Muscle layer of colon (tissue), 2 donors: ENCODE measurements around the gene OR12D1.
"Not testable (repeated sequence)": the region's sequence is repeated elsewhere in the genome, so short reads cannot be mapped to it uniquely, and the experiment has no call there.

Experiments
- H3K27ac ChIP-seq: one replicate; pipeline ENCODE4 v1.7.0; 2013; ENCODE audit warnings: low read depth, mild to moderate bottlenecking, low read length, moderate library complexity
- H3K27me3 ChIP-seq, 2 donors: one replicate each; pipeline ENCODE4 v1.7.0; 2013; ENCODE audit warnings: low read length in 2 of 2, mild to moderate bottlenecking in 2 of 2; ENCODE audit not compliant: insufficient read depth in 2 of 2, control insufficient read depth in 1 of 2
- H3K36me3 ChIP-seq: one replicate; pipeline ENCODE4 v1.7.0; 2013; ENCODE audit warnings: mild to moderate bottlenecking, low read length; ENCODE audit not compliant: insufficient read depth
- H3K4me1 ChIP-seq: one replicate; pipeline ENCODE4 v1.7.0; 2013; ENCODE audit warnings: mild to moderate bottlenecking, low read length; ENCODE audit not compliant: insufficient read depth
- H3K4me3 ChIP-seq, 2 donors: one replicate each; pipeline ENCODE4 v1.7.0; 2013; ENCODE audit warnings: low read length in 2 of 2, low read depth in 1 of 2, mild to moderate bottlenecking in 1 of 2, moderate library complexity in 1 of 2
- H3K9ac ChIP-seq: one replicate; pipeline ENCODE4 v1.7.0; 2013; ENCODE audit warnings: low read length
- H3K9me3 ChIP-seq: one replicate; pipeline ENCODE4 v1.7.0; 2013; ENCODE audit warnings: mild to moderate bottlenecking, low read length
- donor health status: abdominal sarcoma.
- donor health status: Adenocarcinoma of cecum.

OR12D1 gene

DNA sequence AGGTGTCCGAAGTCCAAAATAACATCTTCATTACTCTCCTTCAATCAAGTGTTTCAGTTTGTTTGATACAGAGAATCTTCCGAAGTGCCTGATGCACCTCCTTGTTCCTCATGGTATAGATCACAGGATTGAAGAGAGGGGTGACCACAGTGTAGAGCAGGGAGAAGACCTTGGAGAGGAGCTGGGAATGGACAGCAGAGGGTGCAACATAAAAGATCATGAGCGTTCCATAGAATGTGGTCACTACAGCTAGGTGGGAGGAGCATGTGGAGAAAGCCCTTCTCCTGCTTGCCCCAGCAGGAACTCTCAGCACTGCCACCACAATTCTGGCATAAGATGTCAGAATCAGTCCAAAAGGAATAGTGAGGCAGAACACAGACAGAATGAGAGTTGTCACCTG is 11.9 kb downstream of the OR12D1 start:
- H3K36me3 ChIP-seq, result no peaks in the 10 kb centered on the region
- H3K27me3 ChIP-seq, result no peaks in the 10 kb centered on the region
- no peak overlapping the region for H3K27ac ChIP-seq
- no peak overlapping the region for H3K4me3 ChIP-seq
- no peak overlapping the region for H3K9ac ChIP-seq
- H3K4me1 ChIP-seq, result no peaks in the 10 kb centered on the region
- H3K9me3 ChIP-seq, result no peaks in the 10 kb centered on the region

DNA sequence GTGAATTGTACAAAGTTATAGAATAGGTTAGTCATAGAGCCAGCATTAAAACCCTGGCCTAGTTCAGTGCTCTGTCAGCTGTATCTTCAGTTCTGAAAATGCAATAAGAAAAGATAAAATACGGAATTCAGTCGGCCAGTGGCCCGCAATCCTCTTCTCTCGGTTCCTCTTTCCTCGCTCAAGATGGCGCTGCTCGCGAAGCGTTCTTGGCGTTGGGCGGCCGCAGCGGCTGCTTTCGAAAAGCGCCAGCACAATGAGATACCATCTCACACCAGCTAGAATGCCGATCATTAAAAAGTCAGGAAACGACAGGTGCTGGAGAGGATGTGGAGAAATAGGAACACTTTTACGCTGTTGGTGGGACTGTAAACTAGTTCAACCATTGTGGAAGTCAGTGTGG is 22.0 kb downstream of the OR12D1 start:
- not testable (repeated sequence) for H3K4me1 ChIP-seq, H3K9me3 ChIP-seq, H3K27me3 ChIP-seq, H3K4me3 ChIP-seq, H3K27ac ChIP-seq, H3K36me3 ChIP-seq, H3K9ac ChIP-seq

DNA sequence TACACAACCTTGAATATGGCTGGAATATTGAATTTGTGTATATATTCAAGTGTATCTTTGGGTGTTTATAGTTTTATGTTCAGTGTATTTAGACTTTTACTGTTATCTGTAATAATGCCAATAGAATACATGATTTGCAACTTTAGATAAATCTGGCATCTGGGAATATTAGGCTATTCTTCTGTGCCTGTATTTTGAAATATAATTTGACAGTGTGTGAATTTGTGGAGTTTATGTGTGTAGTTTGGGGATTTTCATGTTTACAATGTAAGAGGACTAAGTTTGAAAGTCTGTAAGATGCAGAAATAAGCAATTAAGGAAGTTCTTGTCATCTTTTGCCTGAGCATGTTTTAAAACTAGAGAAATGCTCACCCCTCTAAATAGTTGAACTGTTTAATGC is 24.3 kb downstream of the OR12D1 start, which contains the start of gene OR10C1:
OR10C1 (plus strand) TSS at position 301 of the 400 bp plus-strand sequence. CDS start 710 bp downstream, outside the sequence.
- Histone ChIP-seq H3K4me3 (no peak within 1 kb of the TSS), H3K27ac (no peak within 1 kb of the TSS), H3K9me3 (no peaks in the 10 kb centered on the region), H3K4me1 (no peaks in the 10 kb centered on the region), H3K9ac (no peak within 1 kb of the TSS), H3K27me3 (no peaks in the 10 kb centered on the region), H3K36me3 (no peaks in the 10 kb centered on the region)

DNA sequence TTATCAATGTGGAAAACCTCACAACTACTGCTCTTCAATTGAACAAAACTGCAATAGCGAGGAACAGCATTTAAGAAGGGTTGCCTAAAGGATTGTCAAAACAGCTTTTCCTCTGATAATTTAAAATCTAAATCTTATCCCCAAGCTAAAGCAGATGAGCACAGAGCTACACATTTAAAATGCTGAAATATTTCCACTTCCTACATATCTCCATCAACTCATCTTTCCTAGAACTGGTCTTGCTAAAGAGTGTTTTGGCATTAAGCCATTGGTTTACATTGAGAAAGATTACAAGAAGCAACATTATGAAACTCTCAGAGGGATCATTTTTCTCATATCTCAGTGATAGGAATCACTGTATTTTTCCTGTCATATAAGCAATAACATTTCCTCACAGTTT is 28.0 kb downstream of the OR12D1 start:
- Histone ChIP-seq H3K27ac (no peak overlapping the region), H3K27me3 (no peaks in the 10 kb centered on the region), H3K9ac (no peak overlapping the region), H3K4me3 (no peak overlapping the region), H3K9me3 (no peaks in the 10 kb centered on the region), H3K36me3 (no peaks in the 10 kb centered on the region), H3K4me1 (no peaks in the 10 kb centered on the region)

DNA sequence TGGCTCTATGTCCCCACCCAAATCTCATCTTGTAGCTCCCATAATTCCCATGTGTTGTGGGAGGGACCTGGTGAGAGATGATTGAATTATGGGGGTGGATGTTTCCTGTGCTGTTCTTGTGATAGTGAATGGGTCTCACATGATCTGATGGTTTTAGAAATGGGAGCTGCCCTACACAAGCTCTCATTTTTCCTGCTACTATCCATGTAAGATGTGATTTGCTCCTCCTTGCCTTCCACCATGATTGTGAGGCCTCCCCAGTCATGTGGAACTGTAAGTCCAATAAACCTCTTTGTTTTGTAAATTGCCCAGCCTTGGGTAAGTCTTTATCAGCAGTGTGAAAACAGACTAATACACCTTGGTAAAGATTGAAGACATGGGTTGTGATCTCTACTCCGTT is 29.3 kb downstream of the OR12D1 start:
- not testable (repeated sequence) for H3K4me3 ChIP-seq, H3K9ac ChIP-seq

DNA sequence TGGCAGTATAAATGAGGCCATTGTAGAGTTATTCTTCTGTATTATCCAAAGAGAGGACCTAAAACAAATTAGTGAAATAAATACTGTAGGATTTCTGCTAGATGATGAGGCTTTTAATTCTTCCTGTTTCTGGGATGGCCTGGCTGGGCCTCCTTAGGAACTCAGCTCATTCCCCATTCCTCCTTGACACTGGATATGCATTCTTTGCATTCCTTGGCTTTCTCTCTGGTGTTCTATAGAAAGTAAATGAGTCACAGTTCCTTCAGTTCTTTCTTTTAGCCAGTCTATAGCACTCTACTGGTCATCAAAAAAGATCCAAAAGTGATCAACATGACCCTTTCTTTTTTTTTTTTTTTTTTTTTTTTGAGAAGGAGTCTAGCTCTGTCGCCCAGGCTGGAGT is 32.9 kb downstream of the OR12D1 start:
- Histone ChIP-seq H3K4me3 (no peak overlapping the region), H3K27me3 (no peaks in the 10 kb centered on the region), H3K27ac (no peak overlapping the region), H3K4me1 (no peaks in the 10 kb centered on the region), H3K9ac (no peak overlapping the region), H3K36me3 (no peaks in the 10 kb centered on the region), H3K9me3 (no peaks in the 10 kb centered on the region)

More for the DNA sequence above, 29.3 kb downstream of the OR12D1 start:
- not testable (repeated sequence) for H3K27ac ChIP-seq, H3K9me3 ChIP-seq, H3K36me3 ChIP-seq, H3K4me1 ChIP-seq, H3K27me3 ChIP-seq

DNA sequence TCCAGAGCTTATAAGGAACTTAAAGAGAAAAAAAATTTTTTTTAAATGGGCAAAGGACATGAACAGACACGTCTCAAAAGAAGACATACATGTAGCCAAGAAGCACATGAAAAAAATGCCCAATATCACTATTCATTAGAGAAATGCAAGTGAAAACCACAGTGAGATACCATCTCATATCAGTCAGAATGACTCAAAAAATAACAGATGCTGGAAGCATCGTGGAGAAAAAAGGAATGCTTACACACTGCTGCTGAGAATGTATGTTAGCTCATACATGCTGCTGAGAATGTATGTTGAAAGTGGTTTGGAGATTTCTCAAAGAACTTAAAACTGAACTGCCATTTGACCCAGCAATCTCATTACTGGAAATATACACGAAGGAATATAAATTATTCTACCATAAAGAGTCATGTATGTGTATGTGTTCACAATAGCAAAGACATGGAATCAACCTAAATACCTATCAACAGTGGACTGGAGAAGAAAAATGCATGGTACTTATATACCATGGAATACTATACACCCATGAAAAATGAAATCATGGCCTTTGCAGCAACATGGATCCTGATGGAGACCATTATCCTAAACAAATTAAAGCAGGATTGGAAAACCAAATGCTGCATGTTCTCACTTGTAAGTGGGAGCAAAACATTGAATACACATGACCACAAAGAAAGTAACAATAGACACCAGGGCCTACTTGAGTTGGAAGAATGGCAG is 36.9 kb downstream of the OR12D1 start:
- Histone ChIP-seq H3K36me3 (no peaks in the 10 kb centered on the region), H3K27me3 (no peaks in the 10 kb centered on the region), H3K27ac (no peak overlapping the region), H3K9me3 (no peaks in the 10 kb centered on the region), H3K4me3 (no peak overlapping the region), H3K4me1 (no peaks in the 10 kb centered on the region), H3K9ac (no peak overlapping the region)

DNA sequence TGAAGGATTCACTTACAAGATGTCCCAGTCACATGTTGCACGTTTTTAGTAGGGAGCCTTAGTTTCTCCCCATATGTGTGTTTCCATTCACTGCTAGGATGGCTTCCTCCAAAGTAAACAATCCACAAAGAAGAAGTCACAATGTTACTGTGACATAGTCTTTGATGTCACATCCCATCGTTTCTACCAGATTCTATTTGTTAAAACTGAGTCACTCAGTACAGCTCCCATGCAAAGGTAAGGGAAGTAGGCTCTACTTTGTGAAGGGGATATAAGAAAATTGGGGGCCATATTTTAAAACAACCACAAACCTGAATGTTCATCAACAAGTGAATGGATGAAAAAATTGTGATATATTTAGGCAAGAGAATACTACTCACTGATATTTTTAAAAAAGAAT is 42.2 kb downstream of the OR12D1 start, which contains the start of the genes OR11A1 and OR2H1:
OR11A1 (minus strand) TSS at position 101 of the 400 bp plus-strand sequence. CDS start 29,430 bp downstream, outside the sequence.
OR2H1 (plus strand) TSS at position 185 of the 400 bp plus-strand sequence. CDS start 4,615 bp downstream, outside the sequence.
- H3K4me1 ChIP-seq, result no peaks in the 10 kb centered on the region
- no peak within 1 kb of the TSS for H3K27ac ChIP-seq
- H3K9me3 ChIP-seq, result no peaks in the 10 kb centered on the region
- H3K27me3 ChIP-seq, result no peaks in the 10 kb centered on the region
- no peak within 1 kb of the TSS for H3K9ac ChIP-seq
- H3K4me3 ChIP-seq, result no peak within 1 kb of the TSS
- H3K36me3 ChIP-seq, result no peaks in the 10 kb centered on the region

DNA sequence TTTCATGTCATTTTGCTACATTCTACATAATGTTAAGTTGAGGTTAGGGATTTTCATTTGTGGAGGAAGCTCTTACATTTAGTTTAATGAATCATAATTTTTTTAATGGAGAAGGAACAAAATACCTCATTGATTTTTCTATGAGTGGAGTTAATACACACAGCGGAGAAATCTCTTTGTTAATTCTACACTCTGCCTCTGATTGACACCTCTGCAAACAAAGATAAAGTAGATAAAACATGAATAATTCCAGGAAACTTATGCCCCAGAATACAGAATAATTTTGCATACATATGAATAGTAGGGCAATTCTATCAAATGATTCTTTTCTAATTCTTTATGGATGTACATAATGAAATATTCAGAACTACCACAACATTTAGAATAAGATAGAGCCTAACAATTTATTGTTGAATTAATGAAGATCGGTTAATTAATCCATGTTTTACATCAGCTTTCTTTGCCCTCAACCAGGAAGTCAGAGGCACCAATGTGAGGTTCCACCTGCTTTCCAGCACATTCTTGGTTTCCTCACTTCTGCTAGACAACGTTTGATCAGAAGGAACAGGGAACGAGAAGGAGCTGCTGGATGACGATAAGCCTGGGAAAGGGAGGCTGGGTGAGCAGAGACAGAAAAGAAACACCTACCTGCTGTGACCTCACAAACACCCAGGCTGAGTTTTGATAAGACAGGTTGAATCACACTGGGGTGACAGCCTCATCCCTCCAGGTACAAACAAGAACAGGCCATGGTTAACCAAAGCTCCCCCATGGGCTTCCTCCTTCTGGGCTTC is 46.5 kb downstream of the OR12D1 start:
- Histone ChIP-seq H3K27ac (no peak overlapping the region), H3K4me1 (no peaks in the 10 kb centered on the region), H3K4me3 (no peak overlapping the region), H3K27me3 (no peaks in the 10 kb centered on the region), H3K9ac (no peak overlapping the region), H3K9me3 (no peaks in the 10 kb centered on the region), H3K36me3 (no peaks in the 10 kb centered on the region)

DNA sequence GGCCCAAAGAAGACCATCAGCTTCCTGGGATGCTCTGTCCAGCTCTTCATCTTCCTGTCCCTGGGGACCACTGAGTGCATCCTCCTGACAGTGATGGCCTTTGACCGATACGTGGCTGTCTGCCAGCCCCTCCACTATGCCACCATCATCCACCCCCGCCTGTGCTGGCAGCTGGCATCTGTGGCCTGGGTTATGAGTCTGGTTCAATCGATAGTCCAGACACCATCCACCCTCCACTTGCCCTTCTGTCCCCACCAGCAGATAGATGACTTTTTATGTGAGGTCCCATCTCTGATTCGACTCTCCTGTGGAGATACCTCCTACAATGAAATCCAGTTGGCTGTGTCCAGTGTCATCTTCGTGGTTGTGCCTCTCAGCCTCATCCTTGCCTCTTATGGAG is 47.3 kb downstream of the OR12D1 start:
- Histone ChIP-seq H3K27me3 (no peaks in the 10 kb centered on the region), H3K4me1 (no peaks in the 10 kb centered on the region), H3K9me3 (no peaks in the 10 kb centered on the region), H3K36me3 (no peaks in the 10 kb centered on the region), H3K9ac (no peak overlapping the region), H3K4me3 (no peak overlapping the region), H3K27ac (no peak overlapping the region)

DNA sequence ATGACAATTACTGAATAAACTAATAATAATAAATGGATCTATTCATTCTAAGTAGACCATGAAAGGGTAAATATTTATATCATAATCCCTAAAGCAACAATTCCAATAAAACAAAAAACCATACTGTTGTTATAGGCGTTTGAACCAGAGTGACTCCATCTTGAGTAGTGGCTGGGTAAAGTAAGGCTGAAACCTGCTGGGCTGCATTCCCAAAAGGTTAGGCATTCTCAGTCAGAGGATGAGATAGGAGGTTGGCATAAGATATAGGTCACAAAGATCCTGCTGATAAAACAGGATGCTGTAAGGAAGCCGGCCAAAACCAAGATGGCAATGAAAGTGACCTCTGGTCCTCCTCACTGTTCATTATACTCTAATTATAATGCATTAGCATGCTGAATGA is 50.6 kb downstream of the OR12D1 start:
- no peaks in the 10 kb centered on the region for H3K4me1 ChIP-seq
- no peak overlapping the region for H3K27ac ChIP-seq
- no peak overlapping the region for H3K4me3 ChIP-seq
- no peaks in the 10 kb centered on the region for H3K9me3 ChIP-seq
- no peak overlapping the region for H3K9ac ChIP-seq
- no peaks in the 10 kb centered on the region for H3K27me3 ChIP-seq
- H3K36me3 ChIP-seq, result no peaks in the 10 kb centered on the region
